Spleen (tissue), 11 donors: ENCODE measurements around the gene GPN2. TPM values are rescaled to one million over a fixed set of nuclear protein-coding genes. Genes with fewer than 3 reads are reported as not detected.

ENCODE experiments used
- DNase-seq: peaks from one replicate; pipeline ENCODE4 v3.0.0-alpha.2; 2020
- H3K27ac ChIP-seq, 8 donors: fragments of 200-600 bp; sonication (generic) in 7 of 8; 1 replicate in 4 of 8; 2 replicates in 4 of 8; pipeline versions ENCODE4 v1.5.0 to v1.8.0; 2016 to 2021; ENCODE audit warnings: inconsistent platforms in 4 of 8, mild to moderate bottlenecking in 4 of 8, moderate library complexity in 1 of 8
- H3K27me3 ChIP-seq, 7 donors: fragments of 200-600 bp; sonication (generic) in 6 of 7; replicated peaks in 1 of 7; 1 replicate in 4 of 7; 2 replicates in 3 of 7; pipeline versions ENCODE4 v1.5.0 to v1.8.0; 2016 to 2021; ENCODE audit warnings: inconsistent platforms in 3 of 7, mild to moderate bottlenecking in 1 of 7
- H3K36me3 ChIP-seq, 6 donors: fragments of 200-600 bp; sonication (generic) in 5 of 6; 1 replicate in 4 of 6; 2 replicates in 2 of 6; pipeline versions ENCODE4 v1.5.0 to v1.8.0; 2016 to 2021; ENCODE audit warnings: inconsistent platforms in 2 of 6
- H3K4me1 ChIP-seq, 6 donors: fragments of 200-600 bp; sonication (generic) in 5 of 6; 1 replicate in 3 of 6; 2 replicates in 3 of 6; pipeline versions ENCODE4 v1.5.0 to v1.8.0; 2016 to 2021; ENCODE audit warnings: inconsistent platforms in 3 of 6
- H3K4me3 ChIP-seq, 8 donors: fragments of 200-600 bp; sonication (generic) in 7 of 8; 1 replicate in 4 of 8; 2 replicates in 4 of 8; pipeline versions ENCODE4 v1.5.0 to v1.8.0; 2016 to 2021; ENCODE audit warnings: inconsistent platforms in 4 of 8, mild to moderate bottlenecking in 4 of 8, moderate library complexity in 2 of 8
- H3K9me3 ChIP-seq, 8 donors: fragments of 200-600 bp; sonication (generic) in 7 of 8; 1 replicate in 4 of 8; 2 replicates in 4 of 8; pipeline versions ENCODE4 v1.5.0 to v1.8.0; 2016 to 2021; ENCODE audit warnings: inconsistent platforms in 4 of 8
- CTCF ChIP-seq, 11 experiments: fragments of 200-600 bp in 7 of 11; fragments of 450-650 bp in 4 of 11; sonication (generic) in 4 of 11; IDR thresholded peaks in 8 of 11; conservative IDR thresholded peaks in 3 of 11; 1 replicate in 7 of 11; 2 replicates in 4 of 11; pipeline versions ENCODE4 v1.4.0 to v1.8.0; 2016 to 2021; ENCODE audit warnings: antibody characterized with exemption in 11 of 11, inconsistent platforms in 4 of 11, mild to moderate bottlenecking in 1 of 11
- POLR2A ChIP-seq, 3 donors: fragments of 450-650 bp; IDR thresholded peaks; one replicate each; pipeline ENCODE4 v1.5.1; 2017; ENCODE audit warnings: antibody characterized with exemption in 3 of 3, mild to moderate bottlenecking in 1 of 3
- POLR2AphosphoS5 ChIP-seq, 3 donors: sonication (generic); formaldehyde crosslinking; IDR thresholded peaks; one replicate each; pipeline ENCODE4 v1.5.1; 2017; ENCODE audit warnings: antibody characterized with exemption in 3 of 3
- WGBS, 5 donors: extraction: QIAGEN DNeasy Blood & Tissue Kit in 3 of 5; methylation state at CpG; one replicate each; pipeline versions ENCODE4 v1.1.5 to v1.1.7; 2013 to 2018; 5-methylcytosine and 5-hydroxymethylcytosine counted together
- intact Hi-C: fragments of 100-400 bp; cut with DNase I; formaldehyde crosslinking; loops from one replicate; pipeline ENCODE4 v1.15.0; 2023; ENCODE audit warnings: low total_unique reads
- polyA plus RNA-seq, 3 donors: library from polyadenylated mRNA; stranded (reverse); fragments of 200-250 nt; gene quantifications; one replicate each; pipeline ENCODE4 v1.2.1, GENCODE V29; 2013
- total RNA-seq, 7 donors: library from RNA; depleted of rRNA in 3 of 7; stranded (reverse); fragments of >200 nt in 3 of 7; fragmentation: NEBNext Ultra II Directional in 4 of 7; extraction: Animal tissue kit (Norgen Biotek cat#: 25700) in 4 of 7; gene quantifications; one replicate each; pipeline versions ENCODE4 v1.1.0 to v1.2.1, GENCODE V29; 2016 to 2021
- donor health status: healthy with polysubstance abuse.
- donor health status: DM: no; HTN: no; CAD: no; lungs with moderate emphysema.
- donor health status: DM: no; HTN: no; CAD: no.
- donor health status: Bipolar disorder and iron deficiency.
- donor health status: healthy.
- donor health status: DM: no; HTN: no; CAD: no.
- donor health status: DM: yes; HTN: yes; CAD: no.

GPN2 gene
- total and polyA plus RNA-seq, 10 donors, result 11.6 to 28.7 (median 17.1) TPM

GRCh38 chr1:26828411-26828991, 61.6 kb downstream of the GPN2 start:
- peak; percentile 86 for DNase-seq
- intact Hi-C loops, result no loop called here
- Histone ChIP-seq H3K27me3 (no peaks in the 10 kb centered on the region), H3K4me1 (peaks cover 32 to 84% (median 74%) of the 10 kb centered on the region in 6 donors), H3K4me3 (peak overlapping the region in 5 of 8 donors; percentile 56 to 87 (median 65)), H3K9me3 (no peaks in the 10 kb centered on the region), H3K27ac (peak overlapping the region; percentile 38 to 94 (median 86)), H3K36me3 (peaks cover 0 to 32% (median 13%) of the 10 kb centered on the region in 6 donors)
- 20 to 43% (median 33%) methylated on average over 4 of the region's 4 CpGs for WGBS, 5 donors
- TF ChIP-seq POLR2A (IDR thresholded peaks at IDR 0.05), result no peak
- peak in 2 of 3 donors; percentile 31 to 39 for TF ChIP-seq POLR2AphosphoS5 (IDR thresholded peaks at IDR 0.05)

DNA sequence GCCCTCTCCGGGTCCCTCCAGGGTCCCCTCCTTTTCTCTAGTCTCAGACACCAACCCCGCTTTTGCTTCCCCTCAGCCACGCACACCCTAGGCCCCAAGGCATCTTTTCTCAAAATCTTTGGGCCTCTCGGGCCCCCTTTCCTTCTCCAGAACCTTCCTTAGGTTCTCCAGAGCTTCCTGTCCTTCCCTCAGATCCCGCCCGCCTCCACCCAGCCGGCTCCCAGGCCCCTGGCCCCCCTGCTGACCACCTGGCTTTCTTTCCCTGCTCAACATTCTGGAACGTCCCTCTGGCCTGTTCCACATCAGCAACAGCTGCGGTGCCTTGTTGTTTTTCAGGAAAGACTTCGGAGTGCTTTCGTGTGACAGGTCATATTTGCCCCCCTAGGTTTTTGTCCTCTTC, 62.4 kb downstream of the GPN2 start:
- Histone ChIP-seq H3K27me3 (no peaks in the 10 kb centered on the region), H3K4me3 (peak overlapping the region; percentile 42 to 87 (median 64)), H3K36me3 (peaks cover 0 to 23% (median 9%) of the 10 kb centered on the region in 6 donors), H3K27ac (peak overlapping the region; percentile 38 to 94 (median 86)), H3K4me1 (peaks cover 32 to 76% (median 66%) of the 10 kb centered on the region in 6 donors), H3K9me3 (no peaks in the 10 kb centered on the region)
- intact Hi-C loops, result no loop called here
- WGBS, 5 donors, result 40 to 55% (median 50%) methylated on average over 11 of the region's 11 CpGs
- peak; percentile 73 for DNase-seq
- no peak for TF ChIP-seq POLR2A (IDR thresholded peaks at IDR 0.05)
- no peak for TF ChIP-seq POLR2AphosphoS5 (IDR thresholded peaks at IDR 0.05)
- TF ChIP-seq CTCF (IDR thresholded peaks at IDR 0.05 in 8 of 11, conservative IDR thresholded peaks at IDR 0.05 in 3 of 11), result no peak

DNA sequence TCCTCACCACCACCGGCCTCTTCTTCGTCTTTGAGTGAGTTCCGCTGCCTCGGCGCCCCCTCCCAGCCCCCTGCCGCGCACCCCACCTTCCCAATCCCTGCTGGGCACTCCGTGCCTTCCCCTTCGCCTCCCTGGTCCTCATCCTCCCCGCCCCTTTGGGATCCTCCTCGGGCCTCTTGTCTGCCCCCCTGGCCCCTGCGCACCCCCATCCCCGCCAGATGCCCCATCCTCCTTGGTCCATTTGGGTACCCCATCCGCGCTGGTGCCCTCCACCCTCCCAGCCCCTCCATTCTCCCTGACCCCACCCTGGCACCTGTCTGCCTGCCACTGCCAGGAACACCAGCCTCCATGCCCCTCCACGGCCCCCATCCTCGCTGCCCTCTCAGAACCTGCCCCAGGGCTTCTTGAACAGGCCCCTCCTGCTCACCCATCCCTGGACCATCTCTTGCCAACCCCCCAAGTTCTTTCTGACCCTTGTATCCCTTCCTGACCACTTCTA, 62.9 kb downstream of the GPN2 start:
- WGBS, 5 donors, result 3 to 5% (median 4%) methylated on average over 16 to 17 of the region's 17 CpGs
- Histone ChIP-seq H3K27me3 (no peaks in the 10 kb centered on the region), H3K4me3 (peak overlapping the region; percentile 42 to 87 (median 64)), H3K36me3 (peaks cover 0 to 18% (median 4%) of the 10 kb centered on the region in 6 donors), H3K9me3 (no peaks in the 10 kb centered on the region), H3K4me1 (peaks cover 32 to 71% (median 61%) of the 10 kb centered on the region in 6 donors), H3K27ac (peak overlapping the region; percentile 38 to 94 (median 86))
- peak; percentile 82 for DNase-seq
- intact Hi-C loops, result no loop called here
- no peak for TF ChIP-seq POLR2A (IDR thresholded peaks at IDR 0.05)
- no peak for TF ChIP-seq POLR2AphosphoS5 (IDR thresholded peaks at IDR 0.05)
- no peak for TF ChIP-seq CTCF (IDR thresholded peaks at IDR 0.05 in 8 of 11, conservative IDR thresholded peaks at IDR 0.05 in 3 of 11)

DNA sequence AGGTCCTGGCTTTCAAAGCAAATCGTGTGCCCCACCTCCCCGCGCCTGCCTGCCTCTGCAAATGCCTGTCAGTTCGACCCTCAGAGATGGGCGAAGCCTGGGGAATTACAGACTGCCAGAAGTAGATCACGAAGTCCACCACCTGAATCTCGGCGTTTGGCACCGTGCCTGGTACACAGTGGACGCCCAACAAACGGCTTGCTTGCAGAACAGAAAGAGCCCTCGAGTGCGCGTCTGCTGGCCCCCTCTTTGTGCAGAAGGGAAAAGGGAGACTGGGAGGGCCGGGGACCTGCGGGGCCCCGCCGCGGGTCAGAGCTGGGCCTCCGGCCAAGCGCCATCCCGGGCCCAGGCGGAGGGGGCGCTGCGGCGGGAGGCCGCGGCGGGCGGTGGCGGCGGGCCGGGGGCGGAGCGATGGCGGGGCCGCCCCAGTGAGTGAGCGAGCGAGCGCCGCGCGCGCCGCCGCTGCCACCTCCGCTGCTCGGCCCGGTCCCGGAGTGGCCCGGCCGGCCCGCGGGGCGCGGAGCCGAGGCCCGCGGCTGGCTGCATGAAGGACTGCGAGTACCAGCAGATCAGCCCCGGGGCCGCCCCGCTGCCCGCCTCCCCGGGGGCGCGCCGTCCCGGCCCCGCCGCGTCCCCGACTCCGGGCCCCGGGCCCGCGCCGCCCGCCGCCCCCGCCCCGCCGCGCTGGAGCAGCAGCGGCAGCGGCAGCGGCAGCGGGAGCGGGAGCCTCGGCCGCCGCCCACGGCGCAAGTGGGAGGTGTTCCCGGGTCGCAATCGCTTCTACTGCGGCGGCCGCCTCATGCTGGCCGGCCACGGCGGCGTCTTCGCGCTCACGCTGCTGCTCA, 63.6 kb downstream of the GPN2 start, which contains the start of gene ZDHHC18:
Gene ZDHHC18, plus strand, starts transcription at position 428 of the 845 bp plus-strand sequence. Its CDS starts 117 bp downstream, at position 545.
- 0 to 2% (median 1%) methylated on average over 28 to 107 of the region's 107 CpGs for WGBS, 5 donors
- Histone ChIP-seq H3K4me1 (peaks cover 32 to 70% (median 56%) of the 10 kb centered on the region in 6 donors), H3K4me3 (peak within 1 kb of the TSS; percentile 42 to 87 (median 64)), H3K36me3 (peaks cover 0 to 12% (median 2%) of the 10 kb centered on the region in 6 donors), H3K9me3 (no peaks in the 10 kb centered on the region), H3K27ac (peak within 1 kb of the TSS; percentile 53 to 94 (median 86)), H3K27me3 (no peaks in the 10 kb centered on the region)
- peak; percentile 95 for DNase-seq
- TF ChIP-seq POLR2AphosphoS5 (IDR thresholded peaks at IDR 0.05) (peak; percentile 12 to 60 (median 54)), CTCF (IDR thresholded peaks at IDR 0.05 in 8 of 11, conservative IDR thresholded peaks at IDR 0.05 in 3 of 11) (peak in 10 of 11 experiments; percentile 32 to 77 (median 58)), POLR2A (IDR thresholded peaks at IDR 0.05) (peak in 1 of 3 donors; percentile 64)
- intact Hi-C loops, result no loop called here
